Limb (tissue), 2 donors: ENCODE results near the gene ISCU.
"Not testable (repeated sequence)": the region's sequence is repeated elsewhere in the genome, so short reads cannot be mapped to it uniquely, and the experiment has no call there.

Source experiments
- DNase-seq, 2 donors: peaks; one replicate each; pipeline ENCODE4 v3.0.0-alpha.2; 2016; ENCODE audit errors: extremely low spot score in 2 of 2

The ISCU gene

DNA sequence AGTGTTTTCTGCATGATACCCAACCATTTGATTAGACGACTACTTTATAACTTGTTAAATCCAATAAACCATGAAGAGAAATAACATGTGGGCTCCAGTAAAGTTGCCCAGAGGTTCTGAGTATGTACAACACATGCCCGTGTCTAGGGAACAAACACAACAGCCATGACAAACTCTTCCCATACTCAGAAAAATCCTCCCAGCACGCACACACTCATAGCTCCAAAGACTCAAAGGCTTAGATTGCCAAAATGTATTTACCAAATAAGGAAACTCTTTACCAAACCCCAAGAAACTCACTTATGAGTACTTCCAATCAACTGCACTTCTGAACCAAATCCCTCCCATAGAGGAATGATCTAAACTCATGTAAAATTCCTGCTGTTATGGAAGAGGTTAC is 18.7 kb upstream of the ISCU start:
- DNase-seq: no peak

- no peak for DNase-seq
These were observed 14.7 kb upstream of the ISCU start for GRCh38 chr12:108547686-108548085.

- no peak for DNase-seq
These were observed 13.4 kb upstream of the ISCU start for GRCh38 chr12:108548954-108549521.

DNA sequence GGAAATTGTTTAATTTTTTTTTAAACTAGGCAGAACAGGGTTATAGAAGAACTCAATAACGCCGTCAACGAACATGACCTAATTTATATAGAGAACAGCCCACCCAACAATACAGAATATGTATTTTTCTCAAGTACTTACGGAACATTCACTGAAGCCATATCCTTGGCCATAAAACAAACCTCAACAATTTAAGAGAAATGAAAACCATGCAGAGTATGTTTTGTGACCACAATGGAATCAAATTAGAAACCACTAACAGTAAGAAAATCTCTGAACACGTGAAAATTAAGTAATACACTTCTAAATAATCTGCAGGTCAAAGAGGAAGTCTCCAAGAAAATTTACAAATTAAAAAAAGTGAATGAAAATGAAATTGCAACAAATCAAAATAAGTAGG is 10.9 kb upstream of the ISCU start:
- no peak for DNase-seq

DNA sequence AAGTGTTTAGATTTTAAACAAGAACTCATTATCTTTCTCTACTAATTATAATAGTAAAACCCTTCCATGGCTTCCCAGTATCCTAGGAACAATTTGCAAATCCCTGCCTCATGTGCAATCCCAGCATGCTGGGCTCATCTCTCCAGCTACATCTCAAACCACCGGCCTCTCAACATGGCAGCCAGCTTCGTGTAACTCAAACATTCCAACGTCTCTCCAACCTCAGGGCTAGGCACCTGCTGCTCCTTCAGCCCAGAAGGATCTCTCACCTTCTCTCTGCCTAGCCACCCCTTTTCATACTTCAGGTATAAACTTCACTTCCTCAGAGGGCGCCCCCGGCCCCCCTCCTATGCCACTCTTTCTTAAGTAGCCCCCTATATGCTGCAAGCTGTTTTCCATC is 8.6 kb upstream of the ISCU start:
- no peak for DNase-seq

DNA sequence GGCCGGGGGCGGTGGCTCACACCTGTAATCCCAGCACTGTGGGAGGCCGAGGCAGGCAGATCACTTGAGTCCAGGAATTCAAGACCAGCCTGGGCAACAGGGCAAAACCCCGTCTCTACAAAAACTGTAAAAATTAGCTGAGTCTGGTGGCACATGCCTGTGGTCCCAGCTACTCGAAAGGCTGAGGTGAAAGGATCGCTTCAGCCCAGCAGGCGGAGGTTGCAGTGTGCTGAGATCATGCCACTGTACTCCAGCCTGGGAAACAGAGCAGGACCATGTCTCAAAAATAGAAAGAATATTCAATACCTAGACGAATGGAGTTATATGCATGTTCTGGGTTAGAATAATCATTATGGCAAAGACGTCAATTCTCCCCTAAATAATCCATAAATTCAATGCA is 7.0 kb upstream of the ISCU start:
- not testable (repeated sequence) for DNase-seq

DNA sequence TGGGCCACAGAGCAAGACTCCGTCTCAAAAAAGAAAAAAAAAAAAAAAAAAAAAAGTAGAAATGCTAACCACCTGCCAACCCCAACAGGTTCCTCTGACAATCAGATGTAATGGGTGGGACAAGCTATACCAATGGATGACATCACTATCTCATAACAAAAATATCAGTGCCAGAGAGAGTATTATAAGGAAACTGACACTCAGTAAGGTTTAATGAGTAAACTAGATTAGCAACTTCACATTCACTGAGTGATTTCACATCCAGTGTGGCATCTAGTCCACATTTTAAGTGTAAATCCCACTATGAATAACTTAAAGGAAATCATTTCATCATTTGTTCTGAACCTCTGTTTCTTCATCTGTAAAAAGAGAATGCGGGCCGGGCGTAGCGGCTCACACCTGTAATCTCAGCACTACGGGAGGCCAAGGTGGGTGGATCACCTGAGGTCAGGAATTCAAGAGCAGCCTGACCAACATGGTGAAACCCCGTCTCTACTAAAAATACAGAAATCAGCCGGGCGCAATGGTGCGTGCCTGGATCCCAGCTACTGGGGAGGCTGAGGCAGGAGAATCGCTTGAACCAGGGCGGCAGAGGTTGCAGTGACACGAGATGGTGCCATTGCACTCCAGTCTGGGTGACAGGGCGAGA is 3.3 kb upstream of the ISCU start:
- DNase-seq: no peak

DNA sequence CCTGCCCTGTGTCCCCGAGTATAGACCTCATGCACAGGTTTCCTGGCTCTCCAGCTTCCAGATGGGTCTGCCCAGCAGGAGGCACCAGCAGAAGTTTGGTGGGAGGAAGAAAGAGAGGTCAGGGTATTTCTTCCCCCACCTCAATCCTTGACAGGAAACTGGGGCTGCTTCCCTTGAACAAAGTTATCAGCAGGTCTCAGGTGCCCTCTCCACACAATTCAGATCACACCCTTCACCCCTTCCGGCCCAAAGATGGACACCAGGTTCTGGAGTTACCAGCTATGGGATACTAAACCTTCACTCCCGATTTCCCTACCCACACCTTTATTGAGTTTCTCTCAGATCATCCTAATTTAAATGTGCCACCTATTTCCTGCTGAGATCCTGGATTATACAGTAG is 2.6 kb upstream of the ISCU start:
- DNase-seq: no peak

DNA sequence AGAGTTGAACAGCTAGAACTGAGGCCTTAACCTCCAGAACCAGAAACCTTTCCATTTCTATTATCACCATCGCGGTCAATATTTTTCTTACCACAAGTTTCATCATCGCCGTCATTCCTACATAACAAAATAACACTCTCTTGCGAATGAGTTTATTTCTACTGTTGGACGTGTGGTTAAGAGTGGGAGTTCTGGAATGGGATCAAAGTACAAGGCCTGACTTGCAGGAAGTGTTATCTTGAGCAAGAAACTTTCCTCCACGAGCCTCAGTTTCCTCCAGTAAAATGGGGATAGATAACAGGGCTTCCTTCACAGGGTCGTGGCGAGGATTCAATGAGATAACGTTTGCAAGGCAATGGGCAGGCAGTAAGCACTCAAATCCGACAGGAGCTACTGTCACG is 2.1 kb upstream of the ISCU start:
- no peak for DNase-seq

- peak; percentile 90 to 95 for DNase-seq
These were observed 1.4 kb upstream of the ISCU start, which contains the start of gene SART3 for GRCh38 chr12:108560752-108561719. Gene SART3, minus strand, starts transcription at chr12:108561173. Its CDS starts 19 bp downstream, at chr12:108561154.

GRCh38 chr12:108561852-108562347 is 496 bp upstream of the ISCU start:
- no peak for DNase-seq

DNA sequence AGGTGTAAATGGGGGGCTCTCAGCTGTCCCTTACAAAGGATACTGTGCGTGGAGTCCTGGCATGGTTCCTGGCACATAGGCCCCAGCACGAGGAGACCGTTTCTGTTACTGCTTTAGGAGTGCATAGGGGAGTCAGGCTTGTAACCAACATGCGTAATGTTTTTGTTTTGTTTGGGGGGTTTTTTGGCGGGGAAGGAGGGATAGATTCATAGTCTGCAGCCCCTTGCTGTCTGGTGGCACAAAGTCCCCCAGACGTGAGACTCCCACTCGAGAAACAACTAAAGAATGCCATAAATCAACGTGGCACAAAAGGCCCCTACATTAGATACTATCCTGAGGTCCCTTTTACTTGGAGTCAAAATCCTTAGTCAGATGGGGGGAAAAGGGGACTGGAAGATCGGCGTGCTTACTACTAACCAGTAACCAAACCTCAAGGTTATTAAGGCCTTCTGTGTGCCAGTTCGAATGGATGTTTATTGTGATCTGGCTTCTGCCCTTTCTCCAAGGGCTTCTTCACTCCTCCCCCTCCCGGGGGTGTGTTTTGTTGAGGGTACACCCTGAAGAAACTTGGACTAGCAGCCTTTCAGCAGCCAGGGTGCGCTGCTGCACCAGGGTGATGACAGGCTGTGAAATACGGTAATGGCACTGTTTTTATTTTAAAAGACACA is 874 bp downstream of the ISCU start:
- DNase-seq: peak; percentile 86 to 89

DNA sequence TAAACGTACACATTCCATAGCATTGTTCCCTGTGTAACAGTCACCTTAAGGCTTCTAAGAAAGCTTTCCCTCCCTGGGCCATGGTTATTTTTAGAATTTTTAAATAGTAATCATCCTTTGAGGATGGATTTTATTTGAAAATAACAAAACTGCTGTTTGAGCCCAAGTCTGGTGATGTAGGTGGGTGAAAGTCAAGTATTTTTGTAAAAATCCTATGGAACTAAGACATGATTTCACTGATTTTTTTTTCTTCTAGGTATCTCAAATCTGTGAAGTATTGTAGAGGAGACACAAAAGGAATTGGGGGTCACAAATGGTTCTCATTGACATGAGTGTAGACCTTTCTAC is 1.4 kb downstream of the ISCU start:
- no peak for DNase-seq

DNA sequence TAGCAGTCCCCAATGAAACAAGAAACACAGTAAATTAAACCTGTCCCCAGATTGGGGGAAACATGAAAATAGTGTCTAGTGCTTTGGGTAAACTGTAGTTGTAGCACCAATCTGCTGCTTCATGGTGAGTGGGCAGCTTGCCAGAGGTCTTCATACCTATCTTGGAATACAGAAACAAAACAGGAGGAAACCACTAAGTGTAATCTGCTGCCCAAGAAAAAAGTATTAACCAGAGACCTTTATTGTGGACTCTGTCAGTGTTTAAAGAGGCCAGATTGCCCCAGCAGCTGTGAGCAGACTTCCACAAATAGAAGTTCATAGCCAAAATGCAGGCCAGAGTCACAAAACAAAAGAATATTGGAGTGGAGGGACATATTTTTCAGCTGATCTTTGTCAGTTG is 2.3 kb downstream of the ISCU start:
- no peak for DNase-seq

- DNase-seq: no peak
These were observed 2.8 kb downstream of the ISCU start for GRCh38 chr12:108565146-108565545.

DNA sequence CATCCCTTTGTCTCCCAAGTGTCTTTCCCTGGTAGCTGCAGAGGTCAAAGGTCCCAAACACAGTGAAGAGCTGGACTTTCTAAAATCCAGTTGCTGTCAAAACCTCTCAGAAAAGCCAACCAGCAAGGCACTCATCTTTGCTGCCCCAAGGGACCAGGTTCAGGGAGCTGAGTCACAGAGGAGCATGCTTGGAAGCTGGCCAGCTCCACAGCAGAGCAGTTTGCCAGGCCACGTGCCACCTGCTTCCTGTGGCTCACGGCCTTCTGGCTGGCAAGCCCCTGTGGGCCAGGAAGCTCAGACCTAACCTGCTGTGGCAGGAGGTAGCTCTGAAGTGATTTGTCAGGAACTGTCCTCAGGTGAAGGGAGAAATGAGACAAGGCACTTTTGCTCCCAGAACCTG is 3.6 kb downstream of the ISCU start:
- peak in 1 of 2 donors; percentile 32 for DNase-seq

GRCh38 chr12:108566452-108566851 is 4.1 kb downstream of the ISCU start:
- DNase-seq: peak in 1 of 2 donors; percentile 16

DNA sequence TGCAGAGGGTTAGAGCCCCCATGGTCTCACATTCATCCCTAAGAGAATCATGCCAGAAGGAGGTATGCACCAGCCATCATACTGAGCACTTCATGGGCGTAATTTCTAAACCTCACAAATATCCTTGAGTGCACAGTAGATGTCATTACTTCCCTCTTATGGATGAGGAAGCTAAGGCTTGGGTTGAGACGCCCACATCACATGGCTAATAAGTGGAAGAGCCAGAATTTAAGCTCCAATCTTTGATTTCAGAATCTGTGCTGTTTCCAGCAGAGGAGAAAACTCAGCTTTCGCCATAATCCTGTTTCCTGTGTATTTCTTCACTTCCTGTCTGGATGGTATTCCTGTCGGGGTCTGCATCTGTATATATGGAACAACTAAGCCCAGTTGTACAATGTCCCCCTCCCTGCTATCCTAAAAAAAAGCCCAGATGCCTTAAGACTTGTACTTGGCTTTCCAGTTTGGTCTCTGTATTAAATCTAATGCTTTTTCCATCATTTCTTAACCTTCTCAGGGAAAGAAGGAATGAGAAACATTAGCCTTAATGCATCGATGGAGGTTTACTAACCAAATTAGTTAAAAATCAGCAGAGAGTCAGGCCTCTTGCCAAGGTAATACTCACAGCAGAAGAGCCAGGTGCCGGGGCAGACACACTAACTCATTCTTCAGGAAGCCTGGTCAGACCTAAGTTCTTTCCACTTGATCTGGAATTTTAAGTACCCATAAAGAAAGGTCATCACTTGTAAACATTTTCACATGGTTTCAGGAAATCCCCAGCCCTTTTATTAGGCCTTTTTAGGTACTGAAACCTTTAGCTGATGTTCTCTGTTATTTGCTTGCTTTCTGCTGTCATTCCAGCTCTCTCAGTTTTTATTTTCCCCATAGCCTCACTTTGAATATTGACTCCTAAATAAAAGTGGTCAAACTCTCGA is 5.3 kb downstream of the ISCU start:
- DNase-seq: peak in 1 of 2 donors; percentile 2

- peak in 1 of 2 donors; percentile 17 for DNase-seq
These were observed 6.2 kb downstream of the ISCU start for GRCh38 chr12:108568338-108569154.
